NCI-H1105 (cell line): ENCODE results near the gene SS18L1.
"Not testable (repeated sequence)": the region's sequence is repeated elsewhere in the genome, so short reads cannot be mapped to it uniquely, and the experiment has no call there.

Source experiments
- DNase-seq: peaks from one replicate; lab custom pipeline; 2025; lab: John Stamatoyannopoulos, UW

SS18L1 gene

DNA sequence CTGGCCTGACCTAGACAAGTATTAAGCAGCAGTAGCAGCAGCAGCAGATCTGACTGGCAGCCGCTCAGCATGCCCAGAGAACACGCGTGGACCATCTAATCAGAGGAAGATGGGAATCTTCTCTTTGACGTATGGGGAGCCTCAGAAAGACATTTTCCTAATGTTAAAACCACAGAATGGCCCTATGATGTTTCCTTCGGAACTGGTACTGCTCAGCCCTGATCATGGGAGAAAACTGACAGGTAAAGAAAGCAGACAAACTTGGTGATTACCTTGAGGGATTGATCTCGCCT lies 6.5 kb upstream of the SS18L1 start:
- no peak for DNase-seq

DNA sequence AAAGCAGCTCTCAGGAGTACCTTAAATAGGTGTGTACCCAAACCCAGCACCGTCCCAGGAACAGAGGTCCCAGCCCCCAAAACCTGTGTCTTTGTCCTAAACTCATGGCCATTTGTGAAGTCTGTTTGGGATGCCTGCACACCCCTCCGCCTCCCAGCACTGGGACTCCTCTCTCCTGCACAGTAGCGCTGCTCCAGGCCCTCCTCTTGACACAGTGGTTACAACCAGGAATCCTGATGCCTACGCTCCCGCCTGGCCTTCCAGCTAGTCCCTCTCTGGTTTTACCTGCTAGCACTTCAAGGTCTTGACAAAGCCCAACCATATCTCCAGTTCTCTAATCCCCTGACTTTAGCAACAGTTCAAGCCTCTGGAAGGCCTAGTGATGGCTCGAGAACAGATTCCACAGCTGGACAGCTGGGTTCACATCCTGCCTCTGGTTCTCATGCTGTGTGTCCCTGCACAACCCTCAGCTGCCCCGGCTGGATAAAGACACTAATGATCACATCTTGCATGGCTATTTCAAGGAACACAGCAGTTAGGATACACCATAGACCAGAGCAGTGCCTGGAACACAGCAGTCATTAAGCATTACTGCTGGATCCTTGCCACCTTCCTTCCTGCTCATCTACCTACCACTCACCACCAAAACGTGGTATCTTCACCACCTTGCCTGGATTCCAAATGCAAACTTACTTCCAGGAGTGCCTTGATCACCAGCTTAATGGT lies 5.9 kb upstream of the SS18L1 start:
- no peak for DNase-seq

DNA sequence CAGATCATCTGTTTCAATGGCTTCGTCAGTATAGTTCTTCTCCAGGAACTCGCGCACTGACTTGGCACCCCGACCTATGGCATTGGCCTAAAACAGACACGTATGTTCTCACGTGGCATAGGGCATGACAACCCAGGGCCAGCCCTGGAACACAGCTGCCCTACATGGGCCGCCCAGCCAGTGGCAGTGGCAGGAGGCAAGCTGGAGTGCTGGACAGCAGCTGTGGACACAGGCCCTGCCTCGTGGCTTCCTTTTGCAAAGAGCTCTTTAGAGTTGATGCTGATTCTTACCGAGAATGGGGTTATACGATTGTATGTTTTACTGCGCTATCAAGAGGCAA lies 5.4 kb upstream of the SS18L1 start:
- DNase-seq = no peak

DNA sequence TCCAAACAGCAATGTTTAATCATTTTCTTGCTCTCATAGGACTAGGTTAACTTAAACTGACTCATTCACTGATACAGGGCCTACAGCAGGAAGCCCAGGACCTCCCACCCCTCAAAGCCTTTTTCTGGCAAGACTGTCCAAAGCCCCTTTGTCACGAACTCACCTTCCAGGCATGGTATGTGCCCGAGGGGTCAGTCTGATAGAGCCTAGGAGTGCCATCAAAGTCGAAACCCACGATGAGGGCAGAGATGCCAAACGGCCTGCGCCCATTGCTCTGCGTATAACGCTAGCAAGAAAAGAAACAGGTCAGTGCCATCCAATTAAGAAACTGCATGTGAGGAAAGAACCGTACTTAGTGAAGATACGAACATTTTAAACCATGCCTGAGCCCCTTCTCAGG lies 4.7 kb upstream of the SS18L1 start:
- DNase-seq = no peak

DNA sequence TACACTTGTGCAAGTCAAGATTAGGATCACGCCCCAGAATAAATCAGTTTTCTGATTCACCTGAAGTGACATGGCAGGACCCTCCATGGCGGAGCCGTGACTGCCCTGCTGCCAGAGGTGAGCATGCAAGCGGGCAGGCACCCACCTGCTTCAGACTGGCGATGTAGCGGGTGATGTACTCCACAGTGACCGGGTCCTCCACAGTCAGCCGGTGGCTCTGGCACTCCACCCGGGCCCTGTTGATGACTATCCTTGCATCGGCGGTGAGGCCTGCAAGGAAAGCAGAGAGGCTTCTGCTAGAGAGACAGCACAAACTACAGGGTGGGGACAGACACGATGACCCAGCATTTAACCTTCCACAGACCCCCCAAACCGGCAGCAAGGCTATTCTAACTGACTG lies 3.9 kb upstream of the SS18L1 start:
- DNase-seq = no peak

DNA sequence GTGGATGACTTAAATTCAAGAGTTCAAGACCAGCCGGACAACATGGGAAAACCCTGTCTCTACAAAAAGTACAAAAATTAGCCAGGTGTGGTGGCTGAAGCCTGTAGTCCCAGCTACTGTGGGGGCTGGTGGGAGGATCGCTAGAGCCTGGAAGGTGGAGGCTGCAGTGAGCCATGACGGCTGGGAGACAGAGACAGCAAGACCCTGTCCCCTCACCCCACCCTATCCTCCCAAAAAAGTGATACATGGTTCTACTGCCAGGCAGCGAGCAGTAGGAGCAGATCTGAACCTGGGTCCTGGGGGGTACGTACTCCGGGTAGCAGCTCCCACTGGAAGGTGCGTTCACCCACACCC lies 2.5 kb upstream of the SS18L1 start:
- DNase-seq = no peak

DNA sequence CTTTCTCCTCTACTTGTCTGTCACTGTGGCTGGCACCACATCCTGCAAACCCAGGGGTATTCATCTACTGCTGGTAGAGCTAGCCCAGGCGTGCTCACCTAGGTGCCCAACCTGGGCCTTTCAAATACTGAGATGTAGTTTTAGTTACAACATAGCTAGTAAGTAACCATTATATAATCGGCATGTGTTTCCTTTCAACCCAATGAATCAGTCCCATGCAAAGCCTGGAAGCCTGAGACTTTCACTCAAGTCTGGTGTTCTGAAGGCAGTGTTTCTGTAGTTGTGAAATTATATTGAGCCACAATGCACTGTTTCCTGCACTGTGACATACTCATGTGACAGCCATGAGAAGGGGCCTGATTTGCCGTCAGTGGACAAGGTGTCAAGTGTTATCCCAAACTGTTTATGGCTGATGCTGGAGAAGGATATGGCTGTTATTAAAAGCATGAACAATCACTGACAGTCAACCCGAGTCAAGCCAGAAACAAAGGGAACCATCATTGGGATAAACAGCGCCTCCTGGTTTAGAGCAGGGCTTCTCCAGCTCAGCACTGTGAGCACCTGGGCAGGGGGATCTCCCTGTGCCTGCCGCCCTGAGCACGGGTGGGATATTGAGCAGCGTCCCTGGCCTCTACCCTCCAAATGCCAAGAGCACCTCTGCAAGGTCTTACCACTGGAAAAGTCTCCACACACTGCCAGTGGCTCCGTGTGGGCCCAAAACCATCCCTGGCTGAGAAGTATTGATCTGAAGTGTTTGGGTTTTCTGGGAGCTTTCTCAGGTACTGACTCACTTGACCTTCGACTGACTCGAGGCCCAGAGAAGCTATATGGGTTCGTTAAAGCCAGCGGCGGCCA lies 1.9 kb upstream of the SS18L1 start:
- no peak for DNase-seq

DNA sequence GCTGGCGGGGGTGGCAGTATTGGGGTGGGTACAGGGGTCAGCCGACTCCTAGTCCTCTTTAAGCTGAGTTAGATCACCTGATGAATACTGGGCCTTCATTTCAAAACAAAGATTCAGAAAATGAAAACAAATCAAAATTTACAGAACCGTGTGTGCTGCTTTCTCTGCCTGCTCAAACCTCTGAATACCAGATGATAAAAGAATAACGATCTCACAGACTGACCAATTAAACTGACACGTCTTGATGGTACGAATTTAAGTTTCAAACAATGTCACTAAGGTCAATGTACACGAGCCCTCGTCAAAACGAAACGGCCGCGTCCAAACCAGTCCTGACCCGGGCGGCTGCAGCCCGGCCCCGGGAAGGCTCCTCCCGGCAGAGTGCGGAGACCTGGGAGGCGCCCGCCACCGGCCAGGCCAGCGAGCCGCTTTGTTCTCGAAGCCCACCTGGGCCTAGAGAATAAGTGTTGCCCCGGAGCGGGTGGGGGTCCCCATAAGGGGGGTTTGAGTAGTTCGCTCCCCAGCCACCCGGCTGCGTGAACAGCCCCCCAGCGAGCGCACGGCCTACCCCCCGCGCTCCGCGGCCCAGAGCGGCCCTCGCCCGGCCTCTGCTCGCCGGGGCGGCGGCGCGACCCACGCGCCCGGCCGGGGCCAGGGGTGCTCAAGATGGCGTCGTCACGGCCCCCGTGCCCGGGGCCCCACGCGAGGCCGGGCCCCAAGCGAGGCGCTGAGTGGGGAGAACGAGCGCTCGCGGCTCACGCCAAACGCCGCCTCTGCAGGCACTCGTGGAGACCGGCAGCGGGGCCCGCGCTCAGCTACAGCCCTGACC lies 1.1 kb upstream of the SS18L1 start:
- DNase-seq = no peak

DNA sequence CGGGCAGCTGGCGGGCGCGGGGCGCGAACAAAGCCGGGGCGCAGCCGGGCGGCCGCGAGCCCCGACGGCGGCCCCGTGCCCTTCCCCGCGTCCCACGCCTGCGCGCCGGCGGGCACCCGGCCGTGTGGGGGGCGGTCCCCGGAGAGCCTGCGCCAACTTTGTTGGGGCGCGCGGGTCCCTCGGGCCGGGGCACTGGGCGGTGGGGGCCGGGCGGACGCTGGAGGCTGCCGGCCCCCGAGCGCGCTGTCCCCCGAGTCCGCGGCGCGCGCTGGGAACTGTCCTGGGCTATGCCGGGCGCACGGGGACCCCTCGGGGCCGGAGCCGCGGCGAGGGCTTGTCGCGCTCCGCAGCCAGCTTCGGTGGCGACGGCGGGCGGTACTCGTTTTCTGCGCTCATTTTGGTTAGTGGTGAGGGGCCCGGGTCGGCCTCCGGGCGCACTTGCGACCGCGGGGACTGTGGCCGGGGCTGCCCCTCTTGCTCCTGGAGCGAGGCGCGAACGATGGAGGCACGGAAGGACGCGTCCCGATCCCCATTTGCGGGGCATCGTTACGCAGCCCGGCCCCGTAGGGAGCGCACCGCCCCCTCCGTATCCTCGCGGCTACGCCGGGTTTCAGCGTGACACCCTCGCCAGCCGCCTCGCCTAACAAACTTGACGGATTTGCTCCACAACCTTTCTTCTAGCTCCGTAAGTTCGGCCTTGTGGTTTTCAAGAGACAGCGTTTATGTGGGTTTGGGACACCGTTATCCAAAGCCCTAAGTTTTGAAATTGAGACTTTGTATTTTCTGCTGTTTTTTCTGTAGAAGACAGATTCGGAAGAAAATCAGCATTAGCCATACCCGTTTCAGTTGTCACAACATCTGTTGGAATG lies 622 bp downstream of the SS18L1 start:
- DNase-seq = peak; percentile 31

DNA sequence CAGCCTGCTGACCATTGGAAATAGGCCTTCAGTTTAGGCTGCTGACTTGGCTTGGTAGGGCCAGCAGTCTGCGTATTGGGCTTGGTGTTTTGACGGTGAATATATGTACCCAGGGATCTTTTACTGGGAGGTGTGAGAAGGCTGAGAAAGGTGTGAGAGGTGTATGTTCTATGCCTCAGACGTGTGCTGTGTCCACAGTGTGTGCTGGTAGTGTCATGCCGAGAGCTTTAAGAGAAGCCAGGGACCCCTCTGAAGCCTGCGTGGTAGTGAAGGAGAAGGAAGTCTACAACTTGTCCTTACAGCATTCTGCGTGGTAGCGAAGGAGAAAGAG lies 2.1 kb downstream of the SS18L1 start:
- DNase-seq = no peak

DNA sequence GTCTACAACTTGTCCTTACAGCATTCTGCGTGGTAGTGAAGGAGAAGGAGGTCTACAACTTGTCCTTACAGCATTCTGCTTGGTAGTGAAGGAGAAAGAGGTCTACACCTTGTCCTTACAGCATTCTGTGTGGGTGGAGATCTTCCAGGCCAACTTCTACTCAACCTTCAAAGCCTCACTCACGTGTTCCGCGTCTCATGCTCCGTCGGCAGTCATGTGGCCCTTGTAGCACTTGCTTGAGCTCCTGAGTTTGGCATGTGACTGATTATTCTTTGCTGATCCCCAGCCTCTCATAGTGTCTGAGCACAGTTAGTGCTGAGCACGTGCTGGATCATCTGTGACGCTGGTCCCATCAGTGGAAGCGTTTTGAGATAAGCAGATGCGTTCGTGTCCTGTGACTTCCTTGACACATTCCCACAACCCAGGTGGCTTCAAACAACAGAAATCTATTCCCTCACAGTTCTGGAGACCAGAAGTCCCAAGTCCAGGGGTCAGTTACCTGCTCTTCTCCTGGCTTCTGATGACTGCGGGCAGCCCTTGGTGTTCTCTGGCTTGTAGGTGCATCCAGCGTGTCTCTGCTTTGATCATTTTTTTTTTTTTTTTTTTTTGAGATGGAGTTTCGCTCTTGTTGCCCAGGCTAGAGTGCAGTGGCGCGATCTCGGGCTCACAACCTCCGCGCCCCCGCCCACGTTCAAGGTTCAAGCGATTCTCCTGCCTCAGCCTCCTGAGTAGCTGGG lies 2.6 kb downstream of the SS18L1 start:
- no peak for DNase-seq

DNA sequence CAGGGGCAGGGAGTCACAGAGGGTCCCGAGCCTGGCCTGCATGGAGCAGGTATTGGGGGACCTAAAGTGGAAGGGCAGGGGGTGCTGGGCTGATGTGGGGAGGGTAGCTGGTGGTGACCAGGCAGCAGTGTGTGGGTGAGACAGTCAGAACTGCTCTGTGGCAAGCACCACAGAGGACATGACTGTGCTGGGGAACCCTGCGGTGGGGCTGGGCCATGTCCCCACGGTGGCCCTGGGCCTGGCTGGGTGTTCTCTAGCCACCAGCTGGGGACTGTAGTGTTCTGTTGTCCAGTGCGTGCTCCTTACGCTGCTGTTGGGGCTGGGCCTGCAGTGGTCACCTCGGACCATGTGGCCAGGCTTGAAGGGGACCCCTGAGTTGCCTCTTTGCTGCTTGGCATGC lies 3.6 kb downstream of the SS18L1 start:
- DNase-seq = no peak

DNA sequence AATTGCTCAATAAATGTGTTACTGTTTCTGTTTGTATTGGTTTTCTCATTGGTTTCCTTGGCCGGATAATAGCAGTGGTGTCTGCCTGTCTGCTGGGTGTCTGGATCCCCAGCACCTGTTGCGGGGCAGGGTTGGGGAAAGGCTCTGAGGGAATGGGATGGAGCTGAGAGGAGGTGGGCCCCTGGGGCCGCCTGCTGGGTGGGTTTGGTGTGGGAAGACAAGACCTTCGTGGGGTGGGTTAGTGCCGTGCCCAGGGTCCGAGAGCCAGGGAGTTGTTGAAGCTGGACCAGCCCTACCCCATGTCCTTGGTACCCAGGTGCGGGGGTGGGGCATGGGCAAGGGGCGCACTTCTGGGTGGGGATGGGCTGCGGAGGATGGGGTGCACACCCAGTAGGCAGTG lies 4.0 kb downstream of the SS18L1 start:
- DNase-seq = no peak

DNA sequence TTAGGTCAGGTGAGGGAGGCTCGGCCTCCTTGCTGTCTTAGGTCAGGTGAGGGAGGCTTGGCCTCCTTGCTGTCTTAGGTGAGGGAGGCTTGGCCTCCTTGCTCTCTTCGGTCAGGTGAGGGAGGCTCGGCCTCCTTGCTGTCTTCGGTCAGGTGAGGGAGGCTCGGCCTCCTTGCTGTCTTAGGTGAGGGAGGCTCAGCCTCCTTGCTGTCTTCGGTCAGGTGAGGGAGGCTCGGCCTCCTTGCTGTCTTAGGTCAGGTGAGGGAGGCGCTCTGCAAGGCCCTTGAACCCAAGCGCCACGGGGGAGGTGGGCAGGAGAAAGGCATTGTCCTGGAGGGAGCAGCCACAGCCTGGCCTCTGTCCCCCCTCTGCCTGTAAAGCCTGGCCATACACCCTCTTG lies 4.8 kb downstream of the SS18L1 start:
- DNase-seq = not testable (repeated sequence)

DNA sequence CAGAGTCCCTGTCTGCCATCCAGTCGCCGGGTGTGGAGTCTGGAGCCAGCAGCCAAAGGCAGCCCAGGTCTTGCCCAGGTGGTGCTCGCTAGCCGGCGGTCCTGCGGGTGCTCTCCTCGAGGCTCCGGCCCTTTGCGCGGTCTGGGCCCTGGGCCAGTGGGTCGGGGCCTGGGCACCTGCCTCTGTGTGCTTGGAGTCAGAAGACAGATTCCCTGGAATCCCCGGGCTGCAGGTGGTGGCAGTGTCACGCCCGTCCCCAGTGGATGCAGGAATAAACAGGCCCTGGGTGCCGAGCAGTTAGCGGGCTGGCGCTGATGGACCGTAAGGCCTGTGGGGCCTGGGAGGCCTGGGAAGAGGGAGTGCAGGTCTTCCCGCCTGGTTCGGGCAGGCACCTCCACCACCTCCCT lies 5.3 kb downstream of the SS18L1 start:
- no peak for DNase-seq

DNA sequence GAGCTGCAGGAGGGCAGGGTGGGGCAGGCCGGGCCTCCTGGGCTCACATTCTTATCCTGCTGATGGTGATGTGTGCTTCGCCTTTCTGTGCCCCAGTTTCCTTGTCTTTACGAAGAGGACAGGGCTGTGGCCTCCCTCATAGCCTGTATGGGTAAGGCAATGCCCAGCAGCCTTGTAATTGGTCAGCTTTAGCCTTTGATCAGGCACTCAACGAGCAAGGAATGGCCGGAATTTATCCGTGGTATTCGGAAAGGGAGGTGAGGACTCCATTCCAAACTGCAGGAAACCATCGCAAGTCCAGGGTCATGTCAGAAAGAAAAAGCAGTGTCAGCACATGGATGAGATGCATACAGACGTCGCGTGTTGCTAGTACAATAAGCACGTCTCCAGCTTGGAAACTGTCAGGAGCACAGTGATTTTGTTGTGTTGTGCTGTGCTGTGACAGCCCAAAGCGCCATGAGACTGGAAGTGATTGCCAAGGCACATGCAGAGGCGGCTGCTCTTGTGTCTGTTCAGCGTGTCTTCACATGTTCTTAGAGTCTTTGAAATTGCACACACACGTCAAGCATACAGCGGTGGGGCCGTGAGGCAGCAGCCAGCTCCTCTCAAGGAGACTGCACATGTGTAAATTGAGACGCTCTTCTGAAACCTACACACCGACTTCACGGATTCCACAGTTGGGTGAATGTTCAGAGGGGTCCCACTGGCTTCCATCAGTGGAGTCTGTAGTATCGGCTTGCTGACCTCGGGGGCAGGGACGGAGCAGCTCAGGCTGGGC lies 6.2 kb downstream of the SS18L1 start:
- DNase-seq = no peak

DNA sequence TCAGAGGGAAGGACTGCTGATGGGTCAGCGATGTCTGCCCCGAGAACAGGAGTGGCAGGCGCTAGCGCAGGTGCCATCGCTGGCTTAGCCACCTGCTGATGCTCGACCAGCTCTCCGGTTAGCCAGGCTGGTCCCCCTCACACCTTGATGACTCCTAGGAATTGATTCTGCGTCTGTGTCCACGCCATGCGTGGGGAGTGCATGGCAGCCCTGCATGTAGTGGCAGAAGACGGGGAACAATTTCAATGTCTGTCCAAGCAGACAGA lies 6.7 kb downstream of the SS18L1 start:
- DNase-seq = no peak

DNA sequence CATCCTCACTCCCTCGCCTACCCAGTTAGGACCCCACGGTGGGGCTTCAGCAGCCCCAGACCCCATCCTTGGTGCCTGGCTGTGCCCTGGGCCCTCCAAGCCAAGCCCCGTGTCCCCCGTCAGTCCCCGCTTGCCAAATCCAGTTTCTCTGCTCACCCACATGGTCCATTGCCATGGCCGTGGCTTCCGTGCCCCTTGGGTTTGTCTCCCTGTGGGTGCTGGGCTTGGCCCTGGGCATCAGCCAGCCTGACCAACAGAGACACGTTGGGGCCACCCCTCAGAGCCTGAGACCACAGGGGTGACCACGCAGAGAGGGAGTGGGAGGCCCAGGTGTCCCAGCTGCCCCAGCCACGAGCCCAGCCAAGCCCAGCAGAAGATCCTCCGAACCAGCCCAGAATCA lies 7.7 kb downstream of the SS18L1 start:
- DNase-seq = no peak

DNA sequence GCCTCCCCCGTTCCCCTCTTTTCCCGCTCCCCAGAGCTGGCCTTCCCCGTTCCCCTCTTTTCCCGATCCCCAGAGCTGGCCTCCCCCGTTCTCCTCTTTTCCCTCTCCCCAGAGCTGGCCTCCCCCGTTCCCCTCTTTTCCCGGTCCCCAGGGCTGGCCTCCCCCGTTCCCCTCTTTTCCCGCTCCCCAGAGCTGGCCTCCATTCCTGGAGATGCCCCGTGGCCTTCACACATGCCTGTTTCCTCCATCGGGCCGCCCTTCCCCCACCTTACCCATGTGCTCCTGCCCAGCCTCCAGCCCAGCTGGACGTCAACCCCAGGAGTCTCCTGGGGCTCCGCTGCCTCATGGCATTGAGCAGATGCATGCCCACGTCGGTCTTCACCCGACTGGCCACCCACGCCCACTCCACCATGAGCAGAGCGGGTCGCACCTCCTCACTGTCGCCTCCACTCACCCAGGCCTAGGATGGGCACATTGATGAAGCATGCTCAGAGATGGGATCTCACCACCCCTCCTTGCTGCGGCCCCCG lies 8.3 kb downstream of the SS18L1 start:
- no peak for DNase-seq

DNA sequence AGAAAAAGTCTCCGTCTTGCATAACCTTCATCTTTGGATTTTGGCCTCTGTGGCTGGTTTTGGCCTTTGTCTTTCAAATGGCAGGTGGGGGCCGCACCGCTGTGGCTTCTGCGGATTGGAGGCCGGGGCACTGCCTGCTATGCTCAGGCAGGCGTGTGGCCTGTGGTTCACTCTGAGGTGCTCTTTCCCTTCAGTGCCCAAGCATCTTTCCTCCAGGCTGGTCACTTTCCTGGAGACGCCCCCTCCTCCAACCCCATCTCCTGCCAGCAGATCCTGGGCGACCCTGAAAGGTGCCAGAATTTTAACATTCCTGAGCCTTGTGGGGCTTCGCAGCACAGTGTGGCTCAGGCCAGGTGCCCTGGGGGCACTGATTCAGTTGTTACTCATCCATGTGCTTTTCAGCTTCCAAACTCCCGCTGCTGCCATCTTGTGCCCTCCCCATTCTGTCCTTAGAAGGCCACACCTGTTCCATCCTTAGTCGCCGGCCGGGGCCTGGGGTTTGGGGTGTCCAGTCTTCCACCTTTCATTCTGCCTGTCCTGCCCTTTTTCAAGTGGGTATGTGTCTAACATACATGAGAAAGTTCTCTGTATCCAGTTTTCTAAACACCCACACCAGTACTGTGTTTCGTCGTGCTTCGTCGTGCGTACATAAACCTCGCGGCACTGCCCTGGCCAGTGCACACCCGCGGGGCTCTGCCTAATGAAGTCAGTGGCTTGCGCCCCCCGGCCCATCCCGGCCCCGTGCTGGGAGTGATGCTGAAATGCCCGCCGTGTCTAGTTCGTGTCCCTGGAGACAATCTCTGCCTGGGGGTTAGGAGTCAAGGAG lies 12.1 kb downstream of the SS18L1 start:
- no peak for DNase-seq
